Parathyroid adenoma (tissue), 2 donors: Measurements from ENCODE around the gene RYR3.

Experiments used
- H2AFZ ChIP-seq: fragments of 300-600 bp; sonication (generic); one replicate; pipeline ENCODE4 v1.7.0; 2017; ENCODE audit warnings: antibody characterized with exemption, mild to moderate bottlenecking
- H3K27ac ChIP-seq: fragments of 300-600 bp; sonication (generic); one replicate; pipeline ENCODE4 v1.7.0; 2017
- H3K27me3 ChIP-seq: fragments of 300-600 bp; sonication (generic); one replicate; pipeline ENCODE4 v1.7.0; 2017; ENCODE audit warnings: low read length; ENCODE audit not compliant: control insufficient read depth, insufficient read depth
- H3K36me3 ChIP-seq: fragments of 300-600 bp; sonication (generic); one replicate; pipeline ENCODE4 v1.7.0; 2017; ENCODE audit warnings: low read length; ENCODE audit not compliant: control insufficient read depth, insufficient read depth
- H3K4me1 ChIP-seq: fragments of 300-600 bp; sonication (generic); one replicate; pipeline ENCODE4 v1.7.0; 2017; ENCODE audit warnings: control low read depth
- H3K4me2 ChIP-seq: fragments of 300-600 bp; sonication (generic); one replicate; pipeline ENCODE4 v1.7.0; 2017; ENCODE audit warnings: low read length
- H3K4me3 ChIP-seq: fragments of 300-600 bp; sonication (generic); one replicate; pipeline ENCODE4 v1.7.0; 2017; ENCODE audit warnings: low read depth, low read length
- H3K79me2 ChIP-seq: fragments of 300-600 bp; sonication (generic); one replicate; pipeline ENCODE4 v1.7.0; 2017; ENCODE audit warnings: control low read depth
- H3K9ac ChIP-seq: fragments of 300-600 bp; sonication (generic); one replicate; pipeline ENCODE4 v1.7.0; 2017; ENCODE audit warnings: mild to moderate bottlenecking
- H3K9me3 ChIP-seq: fragments of 300-600 bp; sonication (generic); one replicate; pipeline ENCODE4 v1.7.0; 2017; ENCODE audit warnings: low read length; ENCODE audit not compliant: control insufficient read depth
- CTCF ChIP-seq: fragments of 300-600 bp; sonication (generic); IDR thresholded peaks from one replicate; pipeline ENCODE4 v1.7.0; 2017; ENCODE audit warnings: antibody characterized with exemption, mild to moderate bottlenecking
- donor health status: primary hyperparathyroidism.

The RYR3 gene

GRCh38 chr15:33304924-33305323 lies 5.8 kb upstream of the RYR3 start:
- no peak overlapping the region for H3K27ac ChIP-seq
- no peaks in the 10 kb centered on the region for H3K36me3 ChIP-seq
- no peak overlapping the region for H3K9ac ChIP-seq
- H3K4me2 ChIP-seq = no peak overlapping the region
- H2AFZ ChIP-seq = no peak overlapping the region
- H3K4me1 ChIP-seq = no peaks in the 10 kb centered on the region
- no peaks in the 10 kb centered on the region for H3K27me3 ChIP-seq
- TF ChIP-seq CTCF = no peak
- H3K79me2 ChIP-seq = no peaks in the 10 kb centered on the region
- H3K4me3 ChIP-seq = no peak overlapping the region
- H3K9me3 ChIP-seq = no peaks in the 10 kb centered on the region

GRCh38 chr15:33309602-33310276 lies 1.0 kb upstream of the RYR3 start:
- Histone ChIP-seq H3K27ac (no peak overlapping the region), H3K4me1 (no peaks in the 10 kb centered on the region), H3K4me2 (no peak overlapping the region), H3K9me3 (no peaks in the 10 kb centered on the region), H3K36me3 (no peaks in the 10 kb centered on the region), H3K4me3 (no peak overlapping the region), H3K27me3 (no peaks in the 10 kb centered on the region), H3K79me2 (no peaks in the 10 kb centered on the region), H2AFZ (no peak overlapping the region), H3K9ac (no peak overlapping the region)
- TF ChIP-seq CTCF = peak; percentile 9

GRCh38 chr15:33311312-33311971 lies 675 bp downstream of the RYR3 start:
- Histone ChIP-seq H3K9ac (no peak overlapping the region), H3K4me3 (peak overlapping the region; percentile 2), H3K79me2 (no peaks in the 10 kb centered on the region), H2AFZ (no peak overlapping the region), H3K27me3 (no peaks in the 10 kb centered on the region), H3K27ac (no peak overlapping the region), H3K36me3 (no peaks in the 10 kb centered on the region), H3K9me3 (no peaks in the 10 kb centered on the region), H3K4me1 (no peaks in the 10 kb centered on the region), H3K4me2 (no peak overlapping the region)
- TF ChIP-seq CTCF = no peak

GRCh38 chr15:33313491-33313890 lies 2.7 kb downstream of the RYR3 start:
- Histone ChIP-seq H3K9me3 (no peaks in the 10 kb centered on the region), H3K79me2 (no peaks in the 10 kb centered on the region), H3K36me3 (no peaks in the 10 kb centered on the region), H3K4me2 (no peak overlapping the region), H2AFZ (no peak overlapping the region), H3K4me1 (no peaks in the 10 kb centered on the region), H3K27ac (no peak overlapping the region), H3K27me3 (no peaks in the 10 kb centered on the region), H3K9ac (no peak overlapping the region), H3K4me3 (no peak overlapping the region)
- TF ChIP-seq CTCF = no peak

- Histone ChIP-seq H3K27me3 (no peaks in the 10 kb centered on the region), H3K79me2 (no peaks in the 10 kb centered on the region), H3K9me3 (no peaks in the 10 kb centered on the region), H3K4me1 (no peaks in the 10 kb centered on the region), H3K36me3 (no peaks in the 10 kb centered on the region), H3K9ac (no peak overlapping the region), H3K4me2 (no peak overlapping the region), H3K27ac (no peak overlapping the region), H2AFZ (no peak overlapping the region), H3K4me3 (no peak overlapping the region)
- no peak for TF ChIP-seq CTCF
These were observed 3.3 kb downstream of the RYR3 start for GRCh38 chr15:33314069-33314468.
